BE2C (cell line): Measurements from ENCODE around the gene ORMDL2.
"Not testable (repeated sequence)": the region's sequence is repeated elsewhere in the genome, so short reads cannot be mapped to it uniquely, and the experiment has no call there.

ENCODE experiments used
- DNase-seq: peaks from one replicate; pipeline ENCODE4 v3.0.0-alpha.2; 2020
- H3K27me3 ChIP-seq: fragments of 250-450 bp; sonication (Bioruptor Pico); 2 replicates; pipeline ENCODE4 v1.5.1; 2020; ENCODE audit warnings: mild to moderate bottlenecking
- H3K36me3 ChIP-seq: fragments of 250-450 bp; sonication (Bioruptor Pico); 2 replicates; pipeline ENCODE4 v1.5.1; 2020; ENCODE audit warnings: mild to moderate bottlenecking
- H3K4me1 ChIP-seq: fragments of 250-450 bp; sonication (Bioruptor Pico); 2 replicates; pipeline ENCODE4 v1.5.1; 2020
- H3K4me3 ChIP-seq: 2 replicates; pipeline ENCODE4 v1.5.1; 2011; ENCODE audit warnings: low read depth, low read length
- H3K9me3 ChIP-seq: fragments of 250-450 bp; sonication (Bioruptor Pico); 2 replicates; pipeline ENCODE4 v1.5.1; 2020
- TF ChIP-seq, protein P1 (sequence below): IDR thresholded peaks from 2 replicates; pipeline ENCODE4 v1.5.1; 2012; ENCODE audit warnings: mild to moderate bottlenecking, low read depth, low read length

Gene ORMDL2

DNA sequence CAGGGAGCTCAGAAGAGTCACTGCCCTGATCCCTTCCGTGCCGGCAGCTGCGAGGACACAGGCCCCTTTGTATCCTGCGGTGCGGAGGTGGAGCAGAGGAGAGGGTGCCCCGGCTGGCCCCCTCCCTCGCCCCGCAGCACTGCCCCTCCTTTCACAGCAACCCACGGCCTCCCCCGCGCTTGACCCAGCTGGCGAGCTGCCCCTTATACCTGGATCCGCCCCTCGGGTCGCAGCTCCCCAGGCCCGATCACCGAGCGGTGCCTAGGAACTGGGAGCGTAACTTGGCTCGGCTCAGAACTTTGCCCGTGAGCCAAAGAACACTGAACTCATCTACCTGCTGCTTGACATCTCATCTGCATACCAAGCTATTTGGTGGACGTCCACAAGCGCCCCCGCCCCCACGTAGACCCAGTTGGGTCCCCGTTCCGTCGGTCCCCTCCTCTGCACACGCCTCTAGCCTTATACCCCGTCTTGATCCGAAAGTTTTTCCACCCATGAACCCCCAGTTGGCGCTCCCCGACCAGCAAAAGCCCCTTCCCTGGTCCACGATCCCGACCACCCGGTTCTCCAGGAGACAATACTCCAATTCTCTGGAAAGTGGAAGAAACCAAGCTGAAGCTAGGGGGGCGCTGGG is 12.2 kb downstream of the ORMDL2 start:
- Histone ChIP-seq H3K4me3 (peak overlapping the region; percentile 80), H3K4me1 (no peaks in the 10 kb centered on the region; the same call in 1 of the 2 replicates), H3K9me3 (no peaks in the 10 kb centered on the region), H3K27me3 (no peaks in the 10 kb centered on the region), H3K36me3 (peaks cover 11% of the 10 kb centered on the region; the same call in 1 of the 2 replicates)
- TF ChIP-seq, protein P1, sequence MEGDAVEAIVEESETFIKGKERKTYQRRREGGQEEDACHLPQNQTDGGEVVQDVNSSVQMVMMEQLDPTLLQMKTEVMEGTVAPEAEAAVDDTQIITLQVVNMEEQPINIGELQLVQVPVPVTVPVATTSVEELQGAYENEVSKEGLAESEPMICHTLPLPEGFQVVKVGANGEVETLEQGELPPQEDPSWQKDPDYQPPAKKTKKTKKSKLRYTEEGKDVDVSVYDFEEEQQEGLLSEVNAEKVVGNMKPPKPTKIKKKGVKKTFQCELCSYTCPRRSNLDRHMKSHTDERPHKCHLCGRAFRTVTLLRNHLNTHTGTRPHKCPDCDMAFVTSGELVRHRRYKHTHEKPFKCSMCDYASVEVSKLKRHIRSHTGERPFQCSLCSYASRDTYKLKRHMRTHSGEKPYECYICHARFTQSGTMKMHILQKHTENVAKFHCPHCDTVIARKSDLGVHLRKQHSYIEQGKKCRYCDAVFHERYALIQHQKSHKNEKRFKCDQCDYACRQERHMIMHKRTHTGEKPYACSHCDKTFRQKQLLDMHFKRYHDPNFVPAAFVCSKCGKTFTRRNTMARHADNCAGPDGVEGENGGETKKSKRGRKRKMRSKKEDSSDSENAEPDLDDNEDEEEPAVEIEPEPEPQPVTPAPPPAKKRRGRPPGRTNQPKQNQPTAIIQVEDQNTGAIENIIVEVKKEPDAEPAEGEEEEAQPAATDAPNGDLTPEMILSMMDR, result no peak
- no peak for DNase-seq

DNA sequence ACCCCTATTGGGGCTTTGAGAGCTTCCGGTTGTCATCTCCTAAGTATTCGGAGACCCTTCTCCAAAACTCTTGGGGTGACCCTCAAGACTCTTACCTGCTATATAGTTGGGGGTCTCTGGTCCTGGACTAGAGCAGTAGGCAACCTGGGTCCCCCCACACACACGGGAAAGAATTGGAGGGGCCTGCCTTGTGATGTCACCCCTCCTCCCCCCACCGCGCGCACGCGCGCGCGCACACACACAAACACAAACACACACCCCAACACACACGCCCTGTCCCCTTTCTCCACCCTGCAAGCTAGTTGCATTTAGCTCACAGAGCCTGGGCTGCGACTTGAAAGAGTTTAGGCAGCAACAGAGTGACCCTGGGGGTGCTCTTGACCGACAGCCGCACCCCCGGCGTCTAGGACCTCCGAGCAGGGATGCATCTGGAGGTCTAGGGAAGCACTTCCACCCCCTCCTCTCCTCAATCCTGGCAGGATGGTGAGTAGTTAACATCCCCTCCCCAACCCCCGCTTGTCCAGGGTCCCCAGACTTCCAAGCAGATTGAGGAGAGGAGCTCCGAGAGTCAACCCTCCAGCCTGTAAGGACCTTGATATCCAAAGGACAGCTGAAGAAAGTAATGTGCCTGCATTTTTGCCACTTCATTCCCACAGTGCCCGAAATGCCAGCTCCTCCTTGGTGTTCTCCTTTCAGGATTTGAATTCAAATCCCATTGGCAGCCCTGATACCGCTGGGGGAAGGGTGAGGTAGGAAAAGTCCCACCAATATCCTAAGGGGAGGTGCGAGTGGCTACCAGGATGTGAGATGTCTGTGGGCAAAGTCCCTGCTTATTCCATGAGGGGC is 13.0 kb downstream of the ORMDL2 start:
- Histone ChIP-seq H3K4me1 (no peaks in the 10 kb centered on the region; the same call in 1 of the 2 replicates), H3K9me3 (no peaks in the 10 kb centered on the region), H3K27me3 (no peaks in the 10 kb centered on the region), H3K4me3 (peak overlapping the region; percentile 80), H3K36me3 (peaks cover 11% of the 10 kb centered on the region; the same call in 1 of the 2 replicates)
- TF ChIP-seq, protein P1, result no peak
- DNase-seq, result peak; percentile 71

DNA sequence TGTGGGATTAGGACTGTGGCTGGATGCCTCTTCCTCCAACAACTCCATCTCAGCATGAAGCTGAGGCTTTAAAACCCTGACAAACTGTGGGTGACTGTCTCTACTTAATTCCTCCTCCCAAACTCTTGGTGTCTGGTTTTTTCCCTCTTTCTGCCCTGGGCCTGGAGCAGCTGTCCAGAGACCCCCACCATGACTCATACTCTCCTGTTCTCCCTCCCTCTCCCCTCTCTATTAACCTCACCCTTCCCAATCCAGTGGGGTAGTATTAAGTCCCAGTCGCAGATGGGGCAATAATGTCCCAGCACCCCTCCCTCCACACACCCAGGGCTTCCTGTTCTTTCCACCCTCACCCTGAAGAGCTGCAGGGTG is 13.6 kb downstream of the ORMDL2 start:
- H3K4me3 ChIP-seq, result peak overlapping the region; percentile 80
- DNase-seq, result no peak
- TF ChIP-seq, protein P1, result no peak
- no peaks in the 10 kb centered on the region for H3K9me3 ChIP-seq
- no peaks in the 10 kb centered on the region for H3K27me3 ChIP-seq
- no peaks in the 10 kb centered on the region; the same call in 1 of the 2 replicates for H3K4me1 ChIP-seq
- H3K36me3 ChIP-seq, result peaks cover 11% of the 10 kb centered on the region; the same call in 1 of the 2 replicates

DNA sequence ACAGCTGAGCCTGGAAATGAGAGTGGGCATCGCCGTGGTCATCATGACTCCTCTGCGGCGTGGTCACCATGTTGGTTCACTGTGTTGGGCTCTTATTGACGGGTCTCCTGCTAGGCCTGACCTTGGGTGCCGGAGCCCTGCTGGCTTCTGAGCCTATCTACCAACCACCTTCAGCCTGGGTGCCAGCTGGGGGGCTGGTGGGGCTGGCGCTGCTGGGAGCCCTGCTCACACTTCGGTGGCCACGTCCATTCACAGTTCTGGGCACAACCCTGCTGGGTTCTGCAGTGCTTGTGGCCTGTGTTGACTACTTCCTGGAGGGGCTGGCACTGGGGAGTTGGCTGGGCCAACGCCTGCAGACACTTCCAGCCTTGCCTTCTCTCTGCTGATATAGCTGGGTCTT is 15.2 kb downstream of the ORMDL2 start:
- Histone ChIP-seq H3K36me3 (peaks cover 2% of the 10 kb centered on the region; the same call in 1 of the 2 replicates), H3K4me1 (no peaks in the 10 kb centered on the region; the same call in 1 of the 2 replicates), H3K27me3 (no peaks in the 10 kb centered on the region), H3K9me3 (no peaks in the 10 kb centered on the region), H3K4me3 (no peak overlapping the region)
- TF ChIP-seq, protein P1, result no peak
- DNase-seq, result no peak

DNA sequence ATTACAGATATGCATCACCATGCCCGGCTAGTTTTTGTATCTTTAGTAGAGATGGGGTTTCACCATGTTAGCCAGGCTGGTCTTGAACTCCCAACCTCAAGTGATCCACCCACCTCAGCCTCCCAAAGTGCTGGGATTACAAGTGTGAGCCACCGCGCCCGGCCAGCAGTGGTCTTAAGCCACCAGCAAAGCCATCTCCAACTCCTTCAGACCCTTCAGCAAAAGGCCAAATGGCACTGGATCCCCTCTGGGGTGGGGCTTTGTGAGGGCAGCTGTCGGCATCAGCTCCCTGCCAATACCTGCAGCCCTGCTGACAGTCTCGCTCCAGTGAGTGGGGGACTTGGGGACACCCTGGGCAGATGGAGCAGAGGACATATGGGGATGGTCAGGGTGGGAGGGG is 16.6 kb downstream of the ORMDL2 start:
- not testable (repeated sequence) for H3K36me3 ChIP-seq, H3K4me3 ChIP-seq, H3K4me1 ChIP-seq, DNase-seq, H3K9me3 ChIP-seq, H3K27me3 ChIP-seq

DNA sequence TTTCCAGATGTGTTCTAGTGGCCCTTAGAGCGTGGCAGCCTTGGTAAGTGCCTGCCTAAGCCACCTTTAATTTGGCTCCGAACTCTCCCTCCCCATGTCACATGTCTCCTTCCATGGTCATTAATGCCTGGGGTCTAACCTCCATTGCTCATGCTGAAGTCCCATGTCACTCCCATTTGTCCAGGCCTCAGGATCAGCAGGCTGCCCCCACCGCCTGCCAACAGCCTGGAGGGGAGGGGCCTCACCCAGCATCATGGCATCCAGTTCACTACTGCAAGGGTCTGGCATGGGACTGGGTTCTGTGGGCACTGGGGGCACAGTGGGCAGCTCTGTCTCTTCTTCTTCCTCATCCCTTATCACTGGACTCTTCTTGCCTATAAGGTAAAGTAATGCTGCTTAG is 20.5 kb downstream of the ORMDL2 start:
- TF ChIP-seq, protein P1, result no peak
- H3K36me3 ChIP-seq, result no peaks in the 10 kb centered on the region
- no peak overlapping the region for H3K4me3 ChIP-seq
- no peak for DNase-seq
- no peaks in the 10 kb centered on the region for H3K27me3 ChIP-seq
- no peaks in the 10 kb centered on the region for H3K9me3 ChIP-seq
- no peaks in the 10 kb centered on the region for H3K4me1 ChIP-seq
